CD8-positive, alpha-beta T cell (primary cell): ENCODE data around the gene PGBD2. TPM values are rescaled to one million over a fixed set of nuclear protein-coding genes. Genes with fewer than 3 reads are reported as not detected.

Experiments
- total RNA-seq, 46 experiments: library from RNA in 2 of 46; stranded (reverse) in 2 of 46; gene quantifications; one replicate each; pipeline ENCODE4 v1.2.3 and lab custom pipeline; 2021 to 2026

PGBD2 gene
- total RNA-seq, 2 experiments from 2014 or later, result 0.90 to 1.9 TPM

Other genes starting within 250 kb of the PGBD2 start
- gene OR14I1, start 203.5 kb upstream of the PGBD2 start, total RNA-seq, result not detected
- gene LYPD8, start 150.5 kb upstream of the PGBD2 start, total RNA-seq, result not detected
- 10 to 100 TPM; 19.0 to 20.4 TPM for gene SH3BP5L, start 80.3 kb upstream of the PGBD2 start, total RNA-seq
- gene ZNF672, start 68.0 kb upstream of the PGBD2 start, total RNA-seq, result 10 to 100 TPM; 33.8 to 33.9 TPM
- 10 to 100 TPM; 18.7 to 19.2 TPM for gene ZNF692, start 47.1 kb upstream of the PGBD2 start, total RNA-seq